Kidney epithelial cell (primary cell): ENCODE measurements around the gene DOCK3. TPM values are rescaled to one million over a fixed set of nuclear protein-coding genes. Genes with fewer than 3 reads are reported as not detected.
"Not testable (repeated sequence)": the region's sequence is repeated elsewhere in the genome, so short reads cannot be mapped to it uniquely, and the experiment has no call there.

Source experiments
- DNase-seq: peaks from one replicate; pipeline ENCODE4 v3.0.0-alpha.2; 2010; ENCODE audit warnings: low read depth
- H3K27me3 ChIP-seq: 2 replicates; pipeline ENCODE4 v1.6.0; 2011; ENCODE audit warnings: low read length; ENCODE audit not compliant: control insufficient read depth, insufficient read depth
- H3K36me3 ChIP-seq: 2 replicates; pipeline ENCODE4 v1.5.1; 2011; ENCODE audit warnings: low read length; ENCODE audit not compliant: control insufficient read depth, insufficient read depth
- H3K4me3 ChIP-seq: 2 replicates; pipeline ENCODE4 v1.5.1; 2011; ENCODE audit warnings: low read depth, mild to moderate bottlenecking, control low read depth, low read length
- total RNA-seq: library from RNA; depleted of rRNA; stranded (reverse); fragments of >200 nt; gene quantifications from 2 replicates; pipeline ENCODE4 v1.2.3, GENCODE V29; 2015
- TF ChIP-seq, protein P1 (sequence below): IDR thresholded peaks from 2 replicates; pipeline ENCODE4 v1.5.1; 2011; ENCODE audit warnings: mild to moderate bottlenecking, moderate library complexity, low read length, control low read depth, inconsistent platforms; ENCODE audit not compliant: insufficient read depth, poor library complexity, severe bottlenecking

DOCK3 gene
- total RNA-seq, 1 donor from 2014 or later = 1.7 TPM

DNA sequence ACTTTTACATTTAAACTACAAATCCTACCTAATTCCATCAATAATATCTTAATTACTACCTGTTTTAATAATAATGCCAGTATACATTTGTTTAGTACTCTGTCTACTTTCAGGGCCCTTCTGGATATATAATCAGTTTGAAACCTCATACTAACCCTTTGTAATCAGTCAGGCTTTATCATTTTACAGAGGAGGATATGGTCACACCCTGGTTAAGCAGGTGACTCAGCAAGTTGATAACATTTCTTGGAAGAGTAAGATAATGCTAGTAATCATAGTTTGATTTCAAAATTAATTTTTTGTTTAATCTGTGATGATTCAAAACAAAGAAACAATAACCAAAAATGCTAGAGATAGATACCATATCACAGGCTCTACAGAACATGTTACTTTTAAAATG lies 502.2 kb downstream of the DOCK3 start:
- H3K4me3 ChIP-seq = no peak overlapping the region
- no peaks in the 10 kb centered on the region for H3K27me3 ChIP-seq
- TF ChIP-seq, protein P1, sequence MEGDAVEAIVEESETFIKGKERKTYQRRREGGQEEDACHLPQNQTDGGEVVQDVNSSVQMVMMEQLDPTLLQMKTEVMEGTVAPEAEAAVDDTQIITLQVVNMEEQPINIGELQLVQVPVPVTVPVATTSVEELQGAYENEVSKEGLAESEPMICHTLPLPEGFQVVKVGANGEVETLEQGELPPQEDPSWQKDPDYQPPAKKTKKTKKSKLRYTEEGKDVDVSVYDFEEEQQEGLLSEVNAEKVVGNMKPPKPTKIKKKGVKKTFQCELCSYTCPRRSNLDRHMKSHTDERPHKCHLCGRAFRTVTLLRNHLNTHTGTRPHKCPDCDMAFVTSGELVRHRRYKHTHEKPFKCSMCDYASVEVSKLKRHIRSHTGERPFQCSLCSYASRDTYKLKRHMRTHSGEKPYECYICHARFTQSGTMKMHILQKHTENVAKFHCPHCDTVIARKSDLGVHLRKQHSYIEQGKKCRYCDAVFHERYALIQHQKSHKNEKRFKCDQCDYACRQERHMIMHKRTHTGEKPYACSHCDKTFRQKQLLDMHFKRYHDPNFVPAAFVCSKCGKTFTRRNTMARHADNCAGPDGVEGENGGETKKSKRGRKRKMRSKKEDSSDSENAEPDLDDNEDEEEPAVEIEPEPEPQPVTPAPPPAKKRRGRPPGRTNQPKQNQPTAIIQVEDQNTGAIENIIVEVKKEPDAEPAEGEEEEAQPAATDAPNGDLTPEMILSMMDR = no peak
- no peaks in the 10 kb centered on the region for H3K36me3 ChIP-seq
- no peak for DNase-seq

DNA sequence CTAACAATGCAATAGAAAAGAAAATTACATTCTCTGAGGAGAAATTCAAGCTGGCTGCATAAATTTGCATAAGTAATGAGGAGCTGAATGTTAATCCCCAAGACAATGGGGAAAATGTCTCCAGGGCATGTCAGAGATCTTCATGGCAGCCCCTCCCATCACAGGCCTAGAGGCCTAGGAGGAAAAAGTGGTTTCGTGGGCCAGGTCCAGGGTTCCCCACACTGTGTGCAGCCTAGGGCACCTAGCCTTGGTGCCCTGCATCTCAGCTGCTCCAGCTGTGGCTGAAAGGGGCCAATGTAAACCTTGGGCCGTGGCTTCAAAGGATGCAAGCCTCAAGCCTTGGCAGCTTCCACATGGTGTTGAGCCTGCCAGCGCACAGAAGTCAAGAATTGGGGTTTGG lies 511.7 kb downstream of the DOCK3 start:
- not testable (repeated sequence) for H3K36me3 ChIP-seq, H3K27me3 ChIP-seq, DNase-seq, H3K4me3 ChIP-seq

DNA sequence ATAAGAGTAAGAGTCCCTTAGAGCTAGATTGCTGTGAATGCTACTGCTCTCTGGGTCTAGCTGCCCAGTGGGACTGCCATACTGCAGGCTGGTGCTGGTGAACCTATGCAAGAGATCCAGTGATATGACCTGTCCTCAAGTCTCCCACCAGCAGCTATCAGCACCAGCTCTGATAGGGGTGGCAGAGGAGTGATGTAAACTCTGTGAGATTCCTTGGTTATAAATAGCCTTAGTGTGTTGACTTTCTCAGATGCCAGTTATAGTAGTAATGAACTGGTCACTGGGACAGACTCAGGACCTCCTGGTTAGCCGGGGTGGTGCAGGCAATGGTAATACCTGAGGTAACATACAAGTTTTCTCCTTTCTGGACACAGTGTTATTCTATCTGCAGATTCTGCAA lies 515.5 kb downstream of the DOCK3 start:
- Histone ChIP-seq H3K36me3 (no peaks in the 10 kb centered on the region), H3K4me3 (no peak overlapping the region), H3K27me3 (no peaks in the 10 kb centered on the region)
- TF ChIP-seq, protein P1 = no peak
- no peak for DNase-seq

DNA sequence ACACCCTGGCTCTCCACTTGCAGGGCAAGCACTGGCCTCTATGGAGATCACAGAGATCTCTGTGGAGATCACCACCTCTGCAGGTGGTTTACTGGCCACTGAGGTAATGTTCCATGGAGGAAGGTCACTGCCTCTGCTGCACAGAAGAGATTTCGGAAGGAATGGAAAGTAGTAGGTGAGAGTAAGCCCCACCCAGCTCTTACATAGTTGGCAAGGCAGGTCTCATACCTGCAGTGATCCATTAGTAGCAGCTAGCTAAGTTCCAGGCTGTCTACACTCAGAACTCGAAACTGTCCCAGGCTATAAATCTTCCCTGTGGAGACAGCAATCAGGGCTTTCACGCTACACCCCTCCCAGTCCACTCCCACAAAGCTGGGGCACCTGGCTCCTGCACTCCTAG lies 516.1 kb downstream of the DOCK3 start:
- H3K36me3 ChIP-seq = no peaks in the 10 kb centered on the region
- TF ChIP-seq, protein P1 = no peak
- H3K4me3 ChIP-seq = no peak overlapping the region
- no peak for DNase-seq
- no peaks in the 10 kb centered on the region for H3K27me3 ChIP-seq

DNA sequence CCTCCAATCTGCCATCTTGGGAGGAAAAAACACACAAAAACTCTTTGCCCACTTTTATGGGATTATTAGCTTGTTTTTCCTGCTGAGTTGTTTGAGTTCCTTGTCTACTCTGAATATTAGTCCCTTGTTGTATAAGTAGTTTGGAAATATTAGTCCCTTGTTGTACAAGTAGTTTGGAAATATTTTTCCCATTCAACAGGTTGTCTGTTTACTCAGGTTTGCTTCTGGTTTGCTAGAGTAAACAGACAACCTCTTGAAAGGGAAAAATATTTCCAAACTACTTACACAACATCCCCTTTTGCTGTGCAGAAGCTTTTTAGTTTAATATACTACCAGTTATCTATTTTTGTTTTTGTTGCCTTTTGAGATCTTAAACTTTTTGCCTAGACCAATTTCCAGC lies 517.0 kb downstream of the DOCK3 start:
- no peaks in the 10 kb centered on the region for H3K27me3 ChIP-seq
- no peaks in the 10 kb centered on the region for H3K36me3 ChIP-seq
- no peak overlapping the region for H3K4me3 ChIP-seq
- TF ChIP-seq, protein P1 = no peak
- no peak for DNase-seq

DNA sequence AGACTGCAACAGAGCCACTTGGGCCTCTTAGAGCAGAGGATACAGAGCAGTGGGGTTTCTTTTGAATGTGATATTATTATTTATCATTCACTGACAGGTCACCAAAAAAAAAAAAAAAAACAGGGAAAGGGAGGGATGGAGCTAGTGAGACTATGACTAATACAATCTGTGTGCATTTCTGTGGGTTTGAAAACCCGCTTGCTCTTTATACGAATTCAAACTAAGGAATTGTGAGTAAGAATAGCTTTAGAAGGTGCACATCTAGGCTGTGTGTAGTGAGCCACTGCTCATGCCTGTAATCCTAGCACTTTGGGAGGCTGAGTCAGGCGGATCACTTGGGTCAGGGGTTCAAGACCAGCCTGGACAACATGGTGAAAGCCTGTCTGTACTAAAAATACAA lies 523.8 kb downstream of the DOCK3 start:
- no peak for DNase-seq
- no peak overlapping the region for H3K4me3 ChIP-seq
- TF ChIP-seq, protein P1 = no peak
- no peaks in the 10 kb centered on the region for H3K27me3 ChIP-seq
- H3K36me3 ChIP-seq = no peaks in the 10 kb centered on the region

DNA sequence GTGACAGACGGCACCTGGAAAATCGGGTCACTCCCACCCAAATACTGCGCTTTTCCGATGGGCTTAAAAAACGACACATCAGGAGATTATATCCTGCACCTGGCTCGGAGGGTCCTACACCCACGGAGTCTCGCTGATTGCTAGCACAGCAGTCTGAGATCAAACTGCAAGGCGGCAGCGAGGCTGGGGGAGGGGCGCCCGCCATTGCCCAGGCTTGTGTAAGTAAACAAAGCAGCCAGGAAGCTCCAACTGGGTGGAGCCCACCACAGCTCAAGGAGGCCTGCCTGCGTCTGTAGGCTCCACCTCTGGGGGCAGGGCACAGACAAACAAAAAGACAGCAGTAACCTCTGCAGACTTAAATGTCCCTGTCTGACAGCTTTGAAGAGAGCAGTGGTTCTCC lies 524.6 kb downstream of the DOCK3 start:
- not testable (repeated sequence) for H3K36me3 ChIP-seq, H3K4me3 ChIP-seq, DNase-seq, H3K27me3 ChIP-seq
